Measurements from ENCODE around the gene EML4.

The EML4 gene

DNA sequence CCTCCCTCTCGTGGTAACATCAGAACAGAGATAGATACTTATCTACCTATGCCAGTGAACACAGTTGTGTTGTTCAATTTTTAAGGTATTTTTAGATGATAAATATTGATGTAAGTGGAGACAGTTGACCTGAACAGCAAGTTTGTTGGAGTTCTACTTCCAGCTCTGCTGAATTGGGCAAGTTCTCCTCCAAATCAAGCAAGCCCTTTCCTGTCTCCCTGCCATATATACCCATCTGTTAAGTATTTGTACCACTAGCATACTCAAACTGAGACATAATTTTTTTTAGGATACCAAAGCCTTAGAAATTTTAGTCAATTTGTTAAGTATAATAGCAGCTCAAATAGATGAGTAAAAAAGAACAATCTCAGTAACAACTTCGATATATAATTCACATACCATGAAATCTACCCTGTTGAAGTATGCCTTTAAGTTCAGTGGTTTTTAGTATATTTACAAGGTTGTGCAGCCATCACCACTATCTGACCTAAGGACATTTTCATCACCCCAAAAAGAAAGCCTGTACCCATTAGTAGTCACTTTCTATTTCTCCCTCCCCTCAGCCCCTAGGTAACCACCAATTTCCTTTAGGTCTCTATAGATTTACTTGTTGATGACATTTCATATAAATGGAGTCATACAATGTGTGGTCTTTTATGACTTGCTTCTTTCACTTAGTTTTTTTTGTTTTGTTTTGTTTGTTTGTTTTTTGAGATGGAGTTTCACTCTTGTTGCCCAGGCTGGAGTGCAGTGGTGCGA is 130.0 kb downstream of the EML4 start:
- no peak overlapping the region for H3K4me3 ChIP-seq (ENCODE audit: low read depth, low read length)
- TF ChIP-seq, protein P1, sequence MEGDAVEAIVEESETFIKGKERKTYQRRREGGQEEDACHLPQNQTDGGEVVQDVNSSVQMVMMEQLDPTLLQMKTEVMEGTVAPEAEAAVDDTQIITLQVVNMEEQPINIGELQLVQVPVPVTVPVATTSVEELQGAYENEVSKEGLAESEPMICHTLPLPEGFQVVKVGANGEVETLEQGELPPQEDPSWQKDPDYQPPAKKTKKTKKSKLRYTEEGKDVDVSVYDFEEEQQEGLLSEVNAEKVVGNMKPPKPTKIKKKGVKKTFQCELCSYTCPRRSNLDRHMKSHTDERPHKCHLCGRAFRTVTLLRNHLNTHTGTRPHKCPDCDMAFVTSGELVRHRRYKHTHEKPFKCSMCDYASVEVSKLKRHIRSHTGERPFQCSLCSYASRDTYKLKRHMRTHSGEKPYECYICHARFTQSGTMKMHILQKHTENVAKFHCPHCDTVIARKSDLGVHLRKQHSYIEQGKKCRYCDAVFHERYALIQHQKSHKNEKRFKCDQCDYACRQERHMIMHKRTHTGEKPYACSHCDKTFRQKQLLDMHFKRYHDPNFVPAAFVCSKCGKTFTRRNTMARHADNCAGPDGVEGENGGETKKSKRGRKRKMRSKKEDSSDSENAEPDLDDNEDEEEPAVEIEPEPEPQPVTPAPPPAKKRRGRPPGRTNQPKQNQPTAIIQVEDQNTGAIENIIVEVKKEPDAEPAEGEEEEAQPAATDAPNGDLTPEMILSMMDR (IDR thresholded peaks at IDR 0.05; ENCODE audit: low read depth, low read length), result no peak
- in situ Hi-C loops (cut with HindIII; ENCODE audit: low sequenced_read_pairs), result no loop called here
- no peak for DNase-seq (ENCODE audit: low read depth, low spot score)

DNA sequence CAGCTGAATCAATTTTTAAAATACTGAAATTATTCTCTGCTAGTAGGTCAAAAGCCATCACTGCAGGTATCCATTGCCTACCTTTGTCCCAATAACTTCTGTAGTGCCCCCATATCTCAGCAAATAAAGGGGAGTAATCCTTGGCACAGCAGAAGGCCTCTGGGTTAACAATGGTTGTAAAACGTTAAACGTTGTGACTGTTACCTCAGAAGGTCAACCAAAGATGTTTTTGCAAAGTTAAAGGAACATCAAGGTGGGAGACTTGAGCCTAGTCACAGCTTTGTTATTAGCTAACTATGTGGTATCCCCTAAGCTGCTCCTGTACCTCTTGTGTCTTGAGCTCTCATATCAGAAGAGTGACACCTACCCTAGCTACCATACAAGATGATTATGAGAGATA is 131.4 kb downstream of the EML4 start:
- TF ChIP-seq, protein P1 (IDR thresholded peaks at IDR 0.05; ENCODE audit: low read depth, low read length), result no peak
- no peak for DNase-seq (ENCODE audit: low read depth, low spot score)
- in situ Hi-C loops (cut with HindIII; ENCODE audit: low sequenced_read_pairs), result no loop called here
- no peak overlapping the region for H3K4me3 ChIP-seq (ENCODE audit: low read depth, low read length)

DNA sequence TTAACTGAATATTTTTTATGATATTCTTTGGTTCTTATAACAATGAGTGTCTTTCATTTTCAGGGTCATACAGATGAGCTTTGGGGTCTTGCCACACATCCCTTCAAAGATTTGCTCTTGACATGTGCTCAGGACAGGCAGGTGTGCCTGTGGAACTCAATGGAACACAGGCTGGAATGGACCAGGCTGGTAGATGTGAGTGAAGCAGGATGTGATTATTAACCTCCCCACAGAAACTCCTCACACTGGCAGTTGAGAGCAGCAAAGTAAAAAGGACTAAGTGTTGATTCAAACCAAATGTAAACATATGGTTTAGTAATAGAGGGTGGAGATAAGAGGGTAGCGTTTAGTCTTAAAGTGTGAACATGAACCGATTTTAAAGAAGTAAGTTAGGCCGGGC is 134.1 kb downstream of the EML4 start:
- TF ChIP-seq, protein P1 (IDR thresholded peaks at IDR 0.05; ENCODE audit: low read depth, low read length), result no peak
- in situ Hi-C loops (cut with HindIII; ENCODE audit: low sequenced_read_pairs), result no loop called here
- DNase-seq (ENCODE audit: low read depth, low spot score), result no peak
- no peak overlapping the region for H3K4me3 ChIP-seq (ENCODE audit: low read depth, low read length)

DNA sequence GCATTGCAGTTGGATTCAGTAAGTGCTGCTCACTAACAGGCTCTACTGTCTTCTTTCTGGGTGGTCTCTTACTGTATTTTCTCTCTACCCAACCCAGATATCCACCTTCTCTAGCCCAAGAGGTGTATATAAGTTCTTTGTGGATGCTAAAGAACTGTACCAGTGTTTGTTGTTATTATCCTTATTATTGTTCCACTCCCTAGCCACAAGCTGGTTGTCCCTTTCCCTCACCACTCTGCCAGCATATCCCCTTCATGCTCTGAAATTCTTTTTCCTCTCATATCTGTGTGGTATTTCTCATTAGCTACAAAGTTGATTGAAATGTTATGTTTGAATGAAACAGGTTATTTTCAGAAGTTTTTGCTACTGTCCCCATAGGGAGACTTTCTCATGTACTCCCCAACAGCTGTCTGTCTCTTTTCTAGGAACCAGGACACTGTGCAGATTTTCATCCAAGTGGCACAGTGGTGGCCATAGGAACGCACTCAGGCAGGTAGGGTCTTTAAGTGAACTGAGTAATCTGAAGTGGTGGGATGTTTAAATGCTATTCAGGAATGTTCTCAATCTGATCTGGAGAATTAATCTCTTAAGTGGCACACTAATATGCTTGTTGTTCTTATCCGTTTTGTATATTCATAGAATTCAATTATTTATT is 135.0 kb downstream of the EML4 start:
- TF ChIP-seq, protein P1 (IDR thresholded peaks at IDR 0.05; ENCODE audit: low read depth, low read length), result no peak
- in situ Hi-C loops (cut with HindIII; ENCODE audit: low sequenced_read_pairs), result no loop called here
- no peak overlapping the region for H3K4me3 ChIP-seq (ENCODE audit: low read depth, low read length)
- DNase-seq (ENCODE audit: low read depth, low spot score), result no peak

DNA sequence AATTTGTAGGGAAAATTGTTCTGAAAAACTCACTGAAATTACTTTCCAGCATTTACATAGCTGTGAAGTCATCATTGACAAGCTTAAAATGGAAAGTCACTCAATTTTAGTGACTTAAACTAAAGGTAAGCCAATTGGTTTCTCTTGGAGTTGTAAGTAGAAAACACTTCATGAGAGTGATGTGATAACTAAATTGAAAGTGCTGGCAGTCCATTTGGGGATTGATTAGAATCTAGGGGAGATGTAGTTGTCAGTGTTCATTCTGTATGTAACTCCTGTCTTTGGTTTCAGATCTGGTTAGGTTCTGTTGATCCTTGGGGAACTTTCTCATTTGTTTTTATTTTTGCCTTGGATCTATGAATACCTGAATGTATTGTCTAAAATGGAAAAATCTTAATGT is 138.0 kb downstream of the EML4 start:
- TF ChIP-seq, protein P1 (IDR thresholded peaks at IDR 0.05; ENCODE audit: low read depth, low read length), result no peak
- in situ Hi-C loops (cut with HindIII; ENCODE audit: low sequenced_read_pairs), result no loop called here

DNA sequence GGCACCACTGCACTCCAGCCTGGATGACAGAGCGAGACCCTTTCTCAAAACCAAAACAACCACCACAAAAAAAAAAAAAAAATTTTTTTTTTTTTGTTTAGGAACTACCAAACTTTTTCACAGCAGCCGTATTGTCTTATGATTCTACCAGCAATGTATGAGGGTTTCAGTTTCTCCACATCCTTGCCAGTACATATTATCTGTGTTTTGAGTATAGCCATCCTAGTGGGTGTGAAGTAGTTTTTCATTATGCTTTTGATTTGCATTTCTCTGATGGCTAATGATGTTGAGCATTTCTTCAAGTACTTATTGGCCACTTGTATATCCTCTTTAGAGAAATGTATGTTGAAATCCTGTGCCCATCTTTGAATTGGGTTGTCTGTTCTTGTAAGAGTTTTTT is 140.2 kb downstream of the EML4 start:
- H3K4me3 ChIP-seq (ENCODE audit: low read depth, low read length), result no peak overlapping the region
- TF ChIP-seq, protein P1 (IDR thresholded peaks at IDR 0.05; ENCODE audit: low read depth, low read length), result no peak
- DNase-seq (ENCODE audit: low read depth, low spot score), result no peak
- in situ Hi-C loops (cut with HindIII; ENCODE audit: low sequenced_read_pairs), result no loop called here

More for the DNA sequence above, 138.0 kb downstream of the EML4 start:
- no peak overlapping the region for H3K4me3 ChIP-seq (ENCODE audit: low read depth, low read length)
- no peak for DNase-seq (ENCODE audit: low read depth, low spot score)

Data from astrocyte of the spinal cord (primary cell).